ENCODE data around the gene SLC39A8.

GRCh38 chr4:102268355-102268754 is 76.9 kb downstream of the SLC39A8 start:
- TF ChIP-seq CTCF (IDR thresholded peaks at IDR 0.05; ENCODE audit: low read depth, low read length, poor library complexity, severe bottlenecking), result no peak
- no peak for TF ChIP-seq EZH2phosphoT487 (IDR thresholded peaks at IDR 0.05; ENCODE audit: borderline replicate concordance, low read length)

All from DOHH2 (cell line).